ENCODE measurements around the gene PRKAR2A. TPM values are rescaled to one million over a fixed set of nuclear protein-coding genes. Genes with fewer than 3 reads are reported as not detected.

PRKAR2A gene
- total and polyA plus RNA-seq, 8 donors = 4.2 to 33.9 (median 22.3) TPM

GRCh38 chr3:48863122-48863521, 15.4 kb upstream of the PRKAR2A start:
- H3K27ac ChIP-seq = no peak overlapping the region
- ATAC-seq (no peak), FAIRE-seq (no peak), DNase-seq (no peak)
- intact Hi-C loops (cut with DNase I) = no loop called here
- H3K9me3 ChIP-seq = no peaks in the 10 kb centered on the region
- H3K4me3 ChIP-seq = no peak overlapping the region
- no peaks in the 10 kb centered on the region for H3K4me1 ChIP-seq
- peaks cover 0 to 15% (median 0%) of the 10 kb centered on the region in 3 donors for H3K36me3 ChIP-seq
- WGBS, 2 donors = 96 to 97% methylated on average over 3 of the region's 3 CpGs
- no peak for TF ChIP-seq CTCF (IDR thresholded peaks at IDR 0.05)
- H3K27me3 ChIP-seq = no peaks in the 10 kb centered on the region

- Histone ChIP-seq H3K4me1 (no peaks in the 10 kb centered on the region), H3K4me3 (no peak overlapping the region), H3K27ac (no peak overlapping the region), H3K36me3 (peaks cover 0 to 15% (median 0%) of the 10 kb centered on the region in 3 donors), H3K9me3 (no peaks in the 10 kb centered on the region), H3K27me3 (no peaks in the 10 kb centered on the region)
- ATAC-seq (peak in 1 of 4 donors; percentile 39), DNase-seq (no peak), FAIRE-seq (no peak)
- TF ChIP-seq CTCF (IDR thresholded peaks at IDR 0.05) = no peak
- intact Hi-C loops (cut with DNase I) = no loop called here
- 87 to 95% methylated on average over 2 of the region's 2 CpGs for WGBS, 2 donors
Observed at GRCh38 chr3:48859206-48859605, 11.5 kb upstream of the PRKAR2A start.

- FAIRE-seq (no peak), ATAC-seq (no peak), DNase-seq (no peak)
- no peak overlapping the region for H3K4me3 ChIP-seq
- H3K27me3 ChIP-seq = no peaks in the 10 kb centered on the region
- WGBS, 2 donors = 75 to 91% methylated on average over 2 of the region's 2 CpGs
- H3K27ac ChIP-seq = no peak overlapping the region
- peaks cover 0 to 15% (median 0%) of the 10 kb centered on the region in 3 donors for H3K36me3 ChIP-seq
- peaks cover 0 to under 1% (median 0%) of the 10 kb centered on the region in 3 donors for H3K4me1 ChIP-seq
- TF ChIP-seq CTCF (IDR thresholded peaks at IDR 0.05) = no peak
- H3K9me3 ChIP-seq = no peaks in the 10 kb centered on the region
- intact Hi-C loops (cut with DNase I) = no loop called here
Observed at GRCh38 chr3:48858709-48859108, 11.0 kb upstream of the PRKAR2A start.

GRCh38 chr3:48857641-48858040, 10.0 kb upstream of the PRKAR2A start:
- intact Hi-C loops (cut with DNase I) = no loop called here
- Histone ChIP-seq H3K9me3 (no peaks in the 10 kb centered on the region), H3K4me3 (no peak overlapping the region), H3K36me3 (peaks cover 0 to 15% (median 0%) of the 10 kb centered on the region in 3 donors), H3K27me3 (no peaks in the 10 kb centered on the region), H3K4me1 (peaks cover 0 to 3% (median 0%) of the 10 kb centered on the region in 3 donors), H3K27ac (no peak overlapping the region)
- DNase-seq (no peak), FAIRE-seq (no peak), ATAC-seq (no peak)
- TF ChIP-seq CTCF (IDR thresholded peaks at IDR 0.05) = no peak
- WGBS, 2 donors = 87 to 90% methylated on average over 2 of the region's 2 CpGs

GRCh38 chr3:48856469-48856868, 8.8 kb upstream of the PRKAR2A start:
- no peaks in the 10 kb centered on the region for H3K27me3 ChIP-seq
- FAIRE-seq (no peak), ATAC-seq (no peak), DNase-seq (no peak)
- H3K9me3 ChIP-seq = no peaks in the 10 kb centered on the region
- intact Hi-C loops (cut with DNase I) = no loop called here
- no peak overlapping the region for H3K4me3 ChIP-seq
- 65 to 68% methylated on average over 4 of the region's 4 CpGs for whole genome bisulfite sequencing, 2 donors
- peaks cover 0 to 3% (median 0%) of the 10 kb centered on the region in 3 donors for H3K4me1 ChIP-seq
- no peak overlapping the region for H3K27ac ChIP-seq
- no peak for TF ChIP-seq CTCF (IDR thresholded peaks at IDR 0.05)
- H3K36me3 ChIP-seq = peaks cover 0 to 15% (median 0%) of the 10 kb centered on the region in 3 donors

Data from pancreas (tissue), 10 donors.